ENCODE measurements around the gene CNOT11.
A peak's percentile ranks its signal among the peaks of the same experiment; 100 is the strongest.
"Not testable (repeated sequence)": the region's sequence is repeated elsewhere in the genome, so short reads cannot be mapped to it uniquely, and the experiment has no call there.

Gene CNOT11

GRCh38 chr2:101237944-101238343 lies 14.7 kb upstream of the CNOT11 start:
- H3K27ac Mint-ChIP-seq; DNase-seq; H3K9me3 Mint-ChIP-seq; H3K4me1 Mint-ChIP-seq; H3K27me3 Mint-ChIP-seq; ATAC-seq; H3K36me3 Mint-ChIP-seq (ENCODE audit: low read depth); H3K4me3 Mint-ChIP-seq: not testable (repeated sequence)

DNA sequence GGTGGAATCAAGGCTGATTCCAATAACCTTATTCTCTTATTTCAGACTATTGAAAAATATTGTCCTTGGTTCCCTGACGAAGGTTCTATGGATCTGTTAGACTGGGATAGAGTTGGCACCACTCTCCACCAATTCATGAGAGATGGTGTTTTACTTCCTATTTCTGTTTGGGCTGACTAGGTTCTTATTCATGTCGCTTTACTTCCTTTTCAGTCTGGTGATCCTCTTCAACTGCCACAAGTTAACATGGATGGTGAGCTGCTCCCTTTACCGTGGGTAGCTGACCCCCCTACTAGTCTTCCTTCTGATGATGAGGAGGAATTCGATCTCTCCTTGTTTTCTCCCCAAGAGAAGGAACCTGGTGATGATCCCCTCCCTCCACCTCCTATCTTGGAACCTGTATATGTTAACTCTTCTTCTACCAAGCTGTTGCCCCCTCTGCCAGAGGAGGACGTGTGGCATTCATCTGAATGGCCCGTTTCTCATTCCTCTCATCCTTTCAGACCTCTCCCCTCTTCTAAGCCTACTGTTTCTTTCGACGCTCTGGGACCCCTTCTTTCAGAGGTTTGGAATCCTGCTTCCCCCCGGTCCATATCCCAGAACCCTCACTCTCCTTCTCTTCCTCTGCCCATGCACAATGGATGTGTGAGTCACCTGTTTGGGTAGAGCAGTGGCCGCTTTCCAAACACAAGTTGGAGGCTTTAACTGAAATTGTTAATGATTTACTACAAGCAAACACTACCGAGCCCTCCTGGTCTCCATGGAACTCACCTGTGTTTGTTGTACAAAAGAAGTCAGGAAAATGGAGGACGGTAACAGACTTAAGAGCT lies 13.5 kb upstream of the CNOT11 start:
- no peak for ATAC-seq
- H3K27ac Mint-ChIP-seq, result no peak overlapping the region
- no peak overlapping the region for H3K4me3 Mint-ChIP-seq
- H3K4me1 Mint-ChIP-seq, result no peaks in the 10 kb centered on the region
- no peaks in the 10 kb centered on the region for H3K36me3 Mint-ChIP-seq (ENCODE audit: low read depth)
- DNase-seq, result no peak
- no peaks in the 10 kb centered on the region for H3K9me3 Mint-ChIP-seq
- H3K27me3 Mint-ChIP-seq, result no peaks in the 10 kb centered on the region

- not testable (repeated sequence) for H3K4me3 Mint-ChIP-seq; H3K27me3 Mint-ChIP-seq; DNase-seq; H3K27ac Mint-ChIP-seq; H3K9me3 Mint-ChIP-seq; H3K36me3 Mint-ChIP-seq (ENCODE audit: low read depth); ATAC-seq; H3K4me1 Mint-ChIP-seq
Measured at GRCh38 chr2:101239760-101240118, 12.9 kb upstream of the CNOT11 start.

- H3K27ac Mint-ChIP-seq; H3K36me3 Mint-ChIP-seq (ENCODE audit: low read depth); H3K4me3 Mint-ChIP-seq; DNase-seq; H3K27me3 Mint-ChIP-seq; H3K9me3 Mint-ChIP-seq; H3K4me1 Mint-ChIP-seq; ATAC-seq: not testable (repeated sequence)
Measured at GRCh38 chr2:101240694-101241093, 12.0 kb upstream of the CNOT11 start.

- DNase-seq, result no peak
- Mint-ChIP-seq H3K27me3 (no peaks in the 10 kb centered on the region), H3K4me1 (no peaks in the 10 kb centered on the region), H3K9me3 (no peaks in the 10 kb centered on the region), H3K4me3 (no peak overlapping the region), H3K27ac (no peak overlapping the region), H3K36me3 (ENCODE audit: low read depth) (no peaks in the 10 kb centered on the region)
- ATAC-seq, result no peak
Measured at GRCh38 chr2:101241158-101241557, 11.5 kb upstream of the CNOT11 start.

DNA sequence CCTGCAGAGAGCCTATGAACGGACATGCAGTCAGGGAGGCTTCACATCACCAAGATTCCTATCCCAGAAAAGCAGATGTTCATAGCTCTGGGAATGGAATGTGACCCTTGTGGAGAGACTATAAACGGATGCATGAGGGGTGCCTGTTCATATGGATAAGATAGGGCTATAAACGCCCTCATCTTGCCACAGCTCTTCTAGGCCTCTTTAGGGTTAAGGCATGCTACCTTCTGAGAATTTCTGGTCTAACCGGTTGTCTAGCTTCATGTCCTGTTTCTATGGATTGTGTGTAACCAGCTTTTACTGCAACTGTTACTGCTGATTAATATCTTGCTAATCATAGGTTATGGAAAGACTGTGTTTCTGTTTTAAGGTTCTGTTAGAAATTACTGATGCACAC lies 8.3 kb upstream of the CNOT11 start:
- ATAC-seq; DNase-seq; H3K36me3 Mint-ChIP-seq (ENCODE audit: low read depth); H3K9me3 Mint-ChIP-seq; H3K4me1 Mint-ChIP-seq; H3K4me3 Mint-ChIP-seq; H3K27ac Mint-ChIP-seq; H3K27me3 Mint-ChIP-seq: not testable (repeated sequence)

- DNase-seq; H3K9me3 Mint-ChIP-seq; H3K36me3 Mint-ChIP-seq (ENCODE audit: low read depth); ATAC-seq; H3K4me1 Mint-ChIP-seq; H3K27me3 Mint-ChIP-seq; H3K27ac Mint-ChIP-seq; H3K4me3 Mint-ChIP-seq: not testable (repeated sequence)
Measured at GRCh38 chr2:101244899-101245298, 7.8 kb upstream of the CNOT11 start.

- H3K27ac Mint-ChIP-seq; H3K36me3 Mint-ChIP-seq (ENCODE audit: low read depth); H3K27me3 Mint-ChIP-seq; ATAC-seq; H3K4me3 Mint-ChIP-seq; DNase-seq; H3K4me1 Mint-ChIP-seq; H3K9me3 Mint-ChIP-seq: not testable (repeated sequence)
Measured at GRCh38 chr2:101245468-101245867, 7.2 kb upstream of the CNOT11 start.

DNA sequence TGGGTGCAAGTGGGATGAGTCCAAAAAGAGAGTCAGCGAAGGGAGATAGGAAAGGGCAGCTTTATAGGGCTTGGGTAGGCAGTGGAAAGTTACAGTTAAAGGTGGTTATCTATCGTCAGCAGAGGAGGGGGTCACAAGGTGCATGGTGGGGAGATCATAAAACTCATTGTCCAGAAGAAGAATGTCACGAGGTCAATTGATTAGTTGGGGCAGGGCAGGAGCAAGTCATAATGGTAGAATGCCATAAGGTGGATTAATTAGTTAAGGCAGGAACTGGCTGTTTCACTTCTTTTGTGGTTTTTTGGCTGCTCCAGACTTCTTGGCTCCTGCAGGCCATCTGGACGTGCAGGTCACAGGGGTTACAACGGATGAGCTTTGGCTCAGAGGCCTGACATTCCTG lies 3.9 kb upstream of the CNOT11 start:
- H3K27me3 Mint-ChIP-seq; DNase-seq; ATAC-seq; H3K9me3 Mint-ChIP-seq; H3K27ac Mint-ChIP-seq; H3K36me3 Mint-ChIP-seq (ENCODE audit: low read depth); H3K4me3 Mint-ChIP-seq: not testable (repeated sequence)
- peaks cover 18% of the 10 kb centered on the region for H3K4me1 Mint-ChIP-seq

DNA sequence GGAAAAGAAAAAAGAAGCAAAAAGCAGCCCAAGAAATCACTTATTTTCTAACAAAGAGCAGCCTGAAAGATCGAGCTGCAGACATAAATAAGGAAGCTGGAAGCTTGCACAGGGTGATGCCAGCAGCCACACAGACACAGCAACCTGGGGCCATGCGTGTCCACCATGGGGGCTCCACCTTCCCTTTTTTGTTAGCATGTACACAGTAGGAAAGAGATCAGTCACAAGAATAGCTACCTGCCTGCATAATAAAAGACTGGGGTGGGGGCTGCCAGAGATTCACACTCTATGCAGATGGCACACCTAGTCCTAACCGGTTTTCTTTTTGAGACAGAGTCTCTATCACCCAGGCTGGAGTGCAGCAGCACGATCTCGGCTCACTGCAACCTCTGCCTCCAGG lies 2.9 kb upstream of the CNOT11 start:
- no peak overlapping the region for H3K27ac Mint-ChIP-seq
- ATAC-seq, result no peak

DNA sequence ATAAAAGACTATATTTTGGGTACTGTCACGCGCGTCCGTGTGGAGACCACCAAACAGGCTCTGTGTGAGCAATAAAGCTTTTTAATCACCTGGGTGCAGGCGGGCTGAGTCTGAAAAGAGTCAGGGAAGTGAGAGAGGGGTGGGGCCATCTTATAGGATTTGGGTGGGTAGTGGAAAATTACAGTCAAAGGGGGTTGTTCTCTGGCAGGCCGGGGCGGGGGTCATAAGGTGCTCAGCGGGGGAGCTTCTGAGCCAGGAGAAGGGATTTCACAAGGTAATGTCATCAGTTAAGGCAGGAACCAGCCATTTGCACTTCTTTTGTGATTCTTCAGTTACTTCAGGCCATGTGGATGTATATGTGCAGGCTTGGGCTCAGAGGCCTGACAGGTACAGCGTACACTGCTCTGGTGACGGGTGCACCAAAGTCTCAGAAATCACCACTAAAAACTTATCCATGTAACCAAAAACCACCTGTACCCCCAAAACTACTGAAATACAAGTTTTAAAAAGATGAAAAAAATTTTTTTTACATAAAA lies 1.4 kb upstream of the CNOT11 start:
- H3K27me3 Mint-ChIP-seq, H3K9me3 Mint-ChIP-seq, H3K4me3 Mint-ChIP-seq, ATAC-seq, DNase-seq: not testable (repeated sequence)
- Mint-ChIP-seq H3K27ac (peak overlapping the region; percentile 38), H3K4me1 (peaks cover 39% of the 10 kb centered on the region), H3K36me3 (ENCODE audit: low read depth) (peaks cover 11% of the 10 kb centered on the region)

More for the DNA sequence above, 2.9 kb upstream of the CNOT11 start:
- no peak overlapping the region for H3K4me3 Mint-ChIP-seq
- H3K9me3 Mint-ChIP-seq, result no peaks in the 10 kb centered on the region
- no peak for DNase-seq
- peaks cover 7% of the 10 kb centered on the region for H3K36me3 Mint-ChIP-seq (ENCODE audit: low read depth)
- H3K4me1 Mint-ChIP-seq, result peaks cover 28% of the 10 kb centered on the region
- no peaks in the 10 kb centered on the region for H3K27me3 Mint-ChIP-seq

GRCh38 chr2:101251844-101252407 lies 760 bp upstream of the CNOT11 start:
- peak overlapping the region; percentile 91 for H3K27ac Mint-ChIP-seq
- DNase-seq, result peak; percentile 4
- H3K36me3 Mint-ChIP-seq (ENCODE audit: low read depth), result peaks cover 11% of the 10 kb centered on the region
- H3K4me3 Mint-ChIP-seq, result peak overlapping the region; percentile 94
- H3K27me3 Mint-ChIP-seq, result no peaks in the 10 kb centered on the region
- H3K4me1 Mint-ChIP-seq, result peaks cover 45% of the 10 kb centered on the region
- H3K9me3 Mint-ChIP-seq, result no peaks in the 10 kb centered on the region
- peak; percentile 52 for ATAC-seq

DNA sequence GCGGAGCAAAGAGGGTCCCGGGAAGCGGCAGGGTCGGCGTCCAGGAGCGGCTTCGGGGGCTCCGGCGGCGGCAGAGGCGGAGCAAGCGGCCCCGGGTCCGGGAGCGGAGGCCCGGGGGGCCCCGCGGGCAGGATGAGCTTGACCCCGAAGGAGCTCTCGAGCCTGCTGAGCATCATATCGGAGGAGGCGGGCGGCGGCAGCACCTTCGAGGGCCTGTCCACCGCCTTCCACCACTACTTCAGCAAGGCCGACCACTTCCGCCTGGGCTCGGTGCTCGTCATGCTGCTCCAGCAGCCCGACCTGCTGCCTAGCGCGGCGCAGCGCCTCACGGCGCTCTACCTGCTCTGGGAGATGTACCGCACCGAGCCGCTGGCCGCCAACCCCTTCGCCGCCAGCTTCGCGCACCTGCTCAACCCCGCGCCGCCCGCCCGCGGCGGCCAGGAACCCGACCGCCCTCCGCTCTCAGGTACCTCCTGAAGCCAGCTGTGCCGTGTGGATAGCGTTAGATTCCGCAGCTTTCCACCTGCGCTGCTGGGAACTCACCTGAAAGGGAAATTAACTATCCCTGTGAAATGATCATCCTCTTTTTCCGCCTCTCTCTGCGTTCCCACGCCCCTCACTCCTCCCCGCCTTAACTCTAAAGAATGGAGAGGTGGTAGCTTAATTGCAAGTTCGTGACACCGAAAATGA lies 472 bp downstream of the CNOT11 start:
- no peaks in the 10 kb centered on the region for H3K27me3 Mint-ChIP-seq
- ATAC-seq (peak; percentile 65), DNase-seq (peak; percentile 69)
- H3K4me3 Mint-ChIP-seq, result peak overlapping the region; percentile 94
- H3K9me3 Mint-ChIP-seq, result no peaks in the 10 kb centered on the region
- peaks cover 18% of the 10 kb centered on the region for H3K36me3 Mint-ChIP-seq (ENCODE audit: low read depth)
- peaks cover 53% of the 10 kb centered on the region for H3K4me1 Mint-ChIP-seq
- peak overlapping the region; percentile 91 for H3K27ac Mint-ChIP-seq

DNA sequence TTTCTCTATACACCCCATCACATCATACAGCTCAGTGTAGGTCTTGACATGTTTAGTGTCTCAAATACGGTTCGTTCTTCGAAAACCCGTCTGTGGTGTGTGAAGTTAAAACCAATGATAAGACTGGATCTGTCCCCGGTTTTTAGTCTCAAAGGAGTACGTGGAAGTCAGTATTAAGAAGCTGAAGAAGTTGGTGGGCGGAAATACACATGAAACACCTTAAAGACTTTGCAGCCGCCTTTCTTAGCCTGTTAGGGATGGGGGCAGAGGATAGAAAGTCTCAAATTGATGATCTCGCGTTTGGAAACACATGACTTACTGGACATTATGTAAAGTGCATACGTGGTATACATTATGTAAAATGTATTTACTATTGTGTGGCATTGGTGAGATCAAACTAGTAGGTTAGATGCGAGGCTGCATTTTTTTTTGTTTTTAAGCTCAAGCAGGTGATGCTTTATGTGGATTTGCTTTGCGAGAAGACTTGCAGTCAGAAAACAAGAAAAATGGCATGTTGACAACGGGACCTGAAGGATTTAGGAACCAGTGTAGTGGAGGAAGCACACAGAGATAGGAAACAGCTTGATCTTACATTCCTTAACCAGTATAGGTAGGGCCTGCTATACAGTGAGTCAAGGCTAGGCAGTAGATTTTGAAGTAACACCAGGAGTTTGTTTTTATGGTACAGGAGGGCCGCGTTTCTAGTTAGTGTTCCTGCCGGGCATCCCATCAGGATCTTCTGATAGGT lies 1.2 kb downstream of the CNOT11 start:
- H3K4me3 Mint-ChIP-seq, result peak overlapping the region; percentile 94
- peaks cover 53% of the 10 kb centered on the region for H3K4me1 Mint-ChIP-seq
- peaks cover 22% of the 10 kb centered on the region for H3K36me3 Mint-ChIP-seq (ENCODE audit: low read depth)
- no peaks in the 10 kb centered on the region for H3K9me3 Mint-ChIP-seq
- DNase-seq, result no peak
- peak overlapping the region; percentile 91 for H3K27ac Mint-ChIP-seq
- no peaks in the 10 kb centered on the region for H3K27me3 Mint-ChIP-seq
- ATAC-seq, result no peak

Data from activated naive CD8-positive, alpha-beta T cell treated with anti-CD3 and anti-CD28 coated beads, Interleukin-2, amount 50 U/mL, for 24 hours (primary cell).